ENCODE results near the gene PLEKHG1.

The PLEKHG1 gene

GRCh38 chr6:150617496-150618460, 18.1 kb downstream of the PLEKHG1 start:
- FAIRE-seq = no peak
- no peak for DNase-seq (ENCODE audit: insufficient read length, low spot score)

GRCh38 chr6:150619275-150619674, 19.6 kb downstream of the PLEKHG1 start:
- FAIRE-seq (no peak), DNase-seq (ENCODE audit: insufficient read length, low spot score) (no peak)

- FAIRE-seq = no peak
- DNase-seq (ENCODE audit: insufficient read length, low spot score) = no peak
Observed at GRCh38 chr6:150620244-150620643, 20.6 kb downstream of the PLEKHG1 start.

- FAIRE-seq (no peak), DNase-seq (ENCODE audit: insufficient read length, low spot score) (no peak)
Observed at GRCh38 chr6:150620763-150621162, 21.1 kb downstream of the PLEKHG1 start.

- FAIRE-seq (no peak), DNase-seq (ENCODE audit: insufficient read length, low spot score) (no peak)
Observed at GRCh38 chr6:150622476-150622875, 22.8 kb downstream of the PLEKHG1 start.

GRCh38 chr6:150622941-150623874, 23.5 kb downstream of the PLEKHG1 start:
- FAIRE-seq = peak; percentile 92
- peak; percentile 18 for DNase-seq (ENCODE audit: insufficient read length, low spot score)

GRCh38 chr6:150624191-150624590, 24.5 kb downstream of the PLEKHG1 start:
- FAIRE-seq (no peak), DNase-seq (ENCODE audit: insufficient read length, low spot score) (no peak)

- FAIRE-seq (no peak), DNase-seq (ENCODE audit: insufficient read length, low spot score) (no peak)
Observed at GRCh38 chr6:150625927-150626326, 26.2 kb downstream of the PLEKHG1 start.

- DNase-seq (ENCODE audit: insufficient read length, low spot score) (no peak), FAIRE-seq (no peak)
Observed at GRCh38 chr6:150627154-150627553, 27.5 kb downstream of the PLEKHG1 start.

- DNase-seq (ENCODE audit: insufficient read length, low spot score) (no peak), FAIRE-seq (no peak)
Observed at GRCh38 chr6:150627585-150628025, 27.9 kb downstream of the PLEKHG1 start.

- FAIRE-seq (no peak), DNase-seq (ENCODE audit: insufficient read length, low spot score) (no peak)
Observed at GRCh38 chr6:150628908-150629307, 29.2 kb downstream of the PLEKHG1 start.

- DNase-seq (ENCODE audit: insufficient read length, low spot score) = no peak
- FAIRE-seq = peak; percentile 91
Observed at GRCh38 chr6:150631283-150631983, 31.7 kb downstream of the PLEKHG1 start.

- FAIRE-seq (no peak), DNase-seq (ENCODE audit: insufficient read length, low spot score) (no peak)
Observed at GRCh38 chr6:150631984-150632642, 32.4 kb downstream of the PLEKHG1 start.

- peak; percentile 88 for FAIRE-seq
- no peak for DNase-seq (ENCODE audit: insufficient read length, low spot score)
Observed at GRCh38 chr6:150632785-150633485, 33.2 kb downstream of the PLEKHG1 start.

GRCh38 chr6:150633486-150633834, 33.8 kb downstream of the PLEKHG1 start:
- FAIRE-seq = peak; percentile 62
- no peak for DNase-seq (ENCODE audit: insufficient read length, low spot score)

- DNase-seq (ENCODE audit: insufficient read length, low spot score) = no peak
- FAIRE-seq = no peak
Observed at GRCh38 chr6:150634176-150634963, 34.7 kb downstream of the PLEKHG1 start.

- FAIRE-seq (peak; percentile 59), DNase-seq (ENCODE audit: insufficient read length, low spot score) (no peak)
Observed at GRCh38 chr6:150634964-150635292, 35.2 kb downstream of the PLEKHG1 start.

- DNase-seq (ENCODE audit: insufficient read length, low spot score) = no peak
- FAIRE-seq = peak; percentile 91
Observed at GRCh38 chr6:150635906-150636514, 36.3 kb downstream of the PLEKHG1 start.
